Caco-2 (cell line): ENCODE results near the gene PLEKHN1. TPM values are rescaled to one million over a fixed set of nuclear protein-coding genes. Genes with fewer than 3 reads are reported as not detected.

Experiments used
- BruUV-seq: library from RNA; stranded (reverse); fragments of 400-500 nt; replicated peaks from 2 replicates; lab custom pipeline; 2021; lab: Mats Ljungman, UMichigan
- CTCF ChIA-PET: fragments of 300-600 bp; sonication (Branson Sonifier 250); formaldehyde crosslinking; loops from one replicate; lab custom pipeline; 2022; ENCODE audit warnings: antibody characterized with exemption; lab: Charles Lee
- POLR2A ChIA-PET: fragments of 300-600 bp; sonication (Branson Sonifier 250); formaldehyde crosslinking; loops from one replicate; lab custom pipeline; 2022; ENCODE audit warnings: antibody characterized with exemption; lab: Charles Lee
- DNase-seq, 2 experiments: peaks; one replicate each; pipeline versions ENCODE4 v3.0.0 to v3.0.0-alpha.2; 2020 to 2022
- H3K27me3 ChIP-seq: replicated peaks from 2 replicates; pipeline ENCODE4 v1.6.0; 2011; ENCODE audit warnings: low read length; ENCODE audit not compliant: control insufficient read depth, insufficient read depth
- H3K36me3 ChIP-seq: 2 replicates; pipeline ENCODE4 v1.5.1; 2011; ENCODE audit warnings: low read length; ENCODE audit not compliant: control insufficient read depth, insufficient read depth
- H3K4me1 ChIP-seq: fragments of 250-450 bp; sonication (Bioruptor Pico); 2 replicates; pipeline ENCODE4 v1.5.1; 2020; ENCODE audit warnings: mild to moderate bottlenecking
- H3K4me3 ChIP-seq: 2 replicates; pipeline ENCODE4 v1.5.1; 2011; ENCODE audit warnings: low read depth, mild to moderate bottlenecking, control low read depth, low read length
- H3K9me3 ChIP-seq: fragments of 250-450 bp; sonication (Bioruptor Pico); 2 replicates; pipeline ENCODE4 v1.5.1; 2020; ENCODE audit warnings: mild to moderate bottlenecking, moderate library complexity
- H3K27ac Mint-ChIP-seq: one replicate; pipeline ENCODE4 v1.8.0; 2022; ENCODE audit warnings: mixed read lengths; ENCODE audit not compliant: unreplicated experiment
- H3K27me3 Mint-ChIP-seq: one replicate; pipeline ENCODE4 v1.8.0; 2022; ENCODE audit warnings: mixed read lengths; ENCODE audit not compliant: insufficient read depth, unreplicated experiment
- H3K36me3 Mint-ChIP-seq: one replicate; pipeline ENCODE4 v1.8.0; 2022; ENCODE audit warnings: mild to moderate bottlenecking, mixed read lengths; ENCODE audit not compliant: insufficient read depth, unreplicated experiment
- H3K4me1 Mint-ChIP-seq: one replicate; pipeline ENCODE4 v1.8.0; 2022; ENCODE audit warnings: low read depth, mixed read lengths; ENCODE audit not compliant: unreplicated experiment
- H3K4me3 Mint-ChIP-seq: one replicate; pipeline ENCODE4 v1.8.0; 2022; ENCODE audit warnings: mild to moderate bottlenecking, moderate library complexity, mixed read lengths; ENCODE audit not compliant: unreplicated experiment
- H3K9me3 Mint-ChIP-seq: one replicate; pipeline ENCODE4 v1.8.0; 2022; ENCODE audit warnings: mixed read lengths; ENCODE audit not compliant: unreplicated experiment
- intact Hi-C: fragments of 100-400 bp; cut with micrococcal nuclease; formaldehyde crosslinking; loops from one replicate; pipeline ENCODE4 v1.10.0; 2022; ENCODE audit not compliant: unreplicated experiment
- total RNA-seq: library from RNA; stranded (reverse); gene quantifications from 2 replicates; pipeline ENCODE4 v1.2.3, GENCODE V29; 2022
- TF ChIP-seq, protein P1 (sequence below), 2 experiments: fragments of 200-600 bp in 1 of 2; IDR thresholded peaks; 1 replicate in 1 of 2; 2 replicates in 1 of 2; pipeline versions ENCODE4 v1.5.1 to v1.8.0; 2011 to 2022; ENCODE audit warnings: antibody characterized with exemption in 1 of 2, control low read depth in 1 of 2, inconsistent platforms in 1 of 2, low read depth in 1 of 2, low read length in 1 of 2, mild to moderate bottlenecking in 1 of 2, moderate library complexity in 1 of 2; ENCODE audit not compliant: insufficient read depth in 1 of 2, severe bottlenecking in 1 of 2, unreplicated experiment in 1 of 2

The PLEKHN1 gene
- total RNA-seq, 1 experiment from 2014 or later, result 3.1 TPM

- H3K4me1 Mint-ChIP-seq, result no peaks in the 10 kb centered on the region
- no peaks in the 10 kb centered on the region for H3K36me3 ChIP-seq
- no peaks in the 10 kb centered on the region for H3K27me3 Mint-ChIP-seq
- no TSS peak for BruUV-seq
- no peak overlapping the region for H3K27ac Mint-ChIP-seq
- TF ChIP-seq, protein P1, sequence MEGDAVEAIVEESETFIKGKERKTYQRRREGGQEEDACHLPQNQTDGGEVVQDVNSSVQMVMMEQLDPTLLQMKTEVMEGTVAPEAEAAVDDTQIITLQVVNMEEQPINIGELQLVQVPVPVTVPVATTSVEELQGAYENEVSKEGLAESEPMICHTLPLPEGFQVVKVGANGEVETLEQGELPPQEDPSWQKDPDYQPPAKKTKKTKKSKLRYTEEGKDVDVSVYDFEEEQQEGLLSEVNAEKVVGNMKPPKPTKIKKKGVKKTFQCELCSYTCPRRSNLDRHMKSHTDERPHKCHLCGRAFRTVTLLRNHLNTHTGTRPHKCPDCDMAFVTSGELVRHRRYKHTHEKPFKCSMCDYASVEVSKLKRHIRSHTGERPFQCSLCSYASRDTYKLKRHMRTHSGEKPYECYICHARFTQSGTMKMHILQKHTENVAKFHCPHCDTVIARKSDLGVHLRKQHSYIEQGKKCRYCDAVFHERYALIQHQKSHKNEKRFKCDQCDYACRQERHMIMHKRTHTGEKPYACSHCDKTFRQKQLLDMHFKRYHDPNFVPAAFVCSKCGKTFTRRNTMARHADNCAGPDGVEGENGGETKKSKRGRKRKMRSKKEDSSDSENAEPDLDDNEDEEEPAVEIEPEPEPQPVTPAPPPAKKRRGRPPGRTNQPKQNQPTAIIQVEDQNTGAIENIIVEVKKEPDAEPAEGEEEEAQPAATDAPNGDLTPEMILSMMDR (IDR thresholded peaks at IDR 0.05; ENCODE audit: insufficient read depth in 1 of 2, low read depth in 1 of 2, low read length in 1 of 2, severe bottlenecking in 1 of 2, unreplicated experiment in 1 of 2), result no peak
- H3K9me3 ChIP-seq, result no peaks in the 10 kb centered on the region
- peaks cover 6% of the 10 kb centered on the region for H3K4me1 ChIP-seq
- ChIA-PET CTCF (interaction anchor here (1.8 kb wide), 1 partner anchor 9 kb away, joined by 8 read pairs; no protein-coding TSS in a partner anchor), POLR2A (interaction anchor here (0.6 to 1.5 kb wide), 6 partner anchors 9 to 307 kb away, joined by 3 to 5 read pairs (median 4); partner anchors contain the start of gene UBE2J2)
- peak overlapping the region; percentile 85 for H3K4me3 ChIP-seq
- peak; percentile 69 to 73 for DNase-seq
- H3K4me3 Mint-ChIP-seq, result peak overlapping the region; percentile 60
- no peaks in the 10 kb centered on the region for H3K9me3 Mint-ChIP-seq
- H3K36me3 Mint-ChIP-seq, result peaks cover 13% of the 10 kb centered on the region
- no peaks in the 10 kb centered on the region for H3K27me3 ChIP-seq
- intact Hi-C loops, result no loop called here
These were observed 520 bp downstream of the PLEKHN1 start for GRCh38 chr1:966704-967300.

GRCh38 chr1:967466-968343, 1.4 kb downstream of the PLEKHN1 start:
- H3K27me3 Mint-ChIP-seq, result no peaks in the 10 kb centered on the region
- Histone ChIP-seq H3K36me3 (no peaks in the 10 kb centered on the region), H3K27me3 (no peaks in the 10 kb centered on the region), H3K4me1 (peaks cover 6% of the 10 kb centered on the region), H3K4me3 (peak overlapping the region; percentile 85; the same call in 1 of the 2 replicates), H3K9me3 (no peaks in the 10 kb centered on the region)
- ChIA-PET CTCF (interaction anchor here (1.8 kb wide), 1 partner anchor 9 kb away, joined by 8 read pairs; no protein-coding TSS in a partner anchor), POLR2A (interaction anchor here (0.6 to 1.5 kb wide), 2 partner anchors 8 to 72 kb away, joined by 3 to 4 read pairs; no protein-coding TSS in a partner anchor)
- intact Hi-C loops, result no loop called here
- TSS peak; percentile 10 for BruUV-seq
- peaks cover 13% of the 10 kb centered on the region for H3K36me3 Mint-ChIP-seq
- TF ChIP-seq, protein P1 (IDR thresholded peaks at IDR 0.05; ENCODE audit: insufficient read depth in 1 of 2, low read depth in 1 of 2, low read length in 1 of 2, severe bottlenecking in 1 of 2, unreplicated experiment in 1 of 2), result no peak
- DNase-seq, result no peak
- no peaks in the 10 kb centered on the region for H3K4me1 Mint-ChIP-seq
- H3K27ac Mint-ChIP-seq, result no peak overlapping the region
- H3K4me3 Mint-ChIP-seq, result peak overlapping the region; percentile 60
- H3K9me3 Mint-ChIP-seq, result no peaks in the 10 kb centered on the region

DNA sequence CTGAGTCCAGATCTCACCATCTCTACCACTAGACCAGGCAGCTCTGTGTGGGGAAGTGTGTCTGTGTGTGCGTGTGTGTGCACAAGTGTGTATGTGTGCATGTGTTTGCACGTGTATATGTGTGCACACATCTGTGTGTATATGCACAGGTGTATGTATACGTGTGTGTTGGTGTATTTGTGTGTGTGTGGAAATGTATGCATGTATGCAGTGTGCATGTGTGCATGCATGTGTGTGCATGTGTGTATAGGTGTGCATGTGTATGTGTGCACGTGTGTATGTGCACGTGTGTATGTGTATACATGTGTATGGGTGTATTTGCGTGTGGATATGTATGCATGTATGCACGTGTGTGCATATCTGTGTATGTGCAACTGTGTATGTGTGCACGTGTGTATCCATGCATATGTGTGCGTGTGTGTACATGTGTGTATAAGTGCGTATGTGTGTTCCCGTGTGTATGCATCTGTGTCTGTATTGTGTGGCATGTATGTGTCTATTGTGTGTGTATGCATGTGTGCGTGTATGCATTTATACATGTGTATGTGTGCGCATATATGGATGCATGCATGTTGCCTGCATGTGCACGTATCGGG, 3.1 kb downstream of the PLEKHN1 start:
- H3K4me1 Mint-ChIP-seq, result no peaks in the 10 kb centered on the region

More for the DNA sequence above, 3.1 kb downstream of the PLEKHN1 start:
- Histone ChIP-seq H3K4me3 (no peak overlapping the region), H3K4me1 (peaks cover 6% of the 10 kb centered on the region), H3K9me3 (no peaks in the 10 kb centered on the region), H3K27me3 (no peaks in the 10 kb centered on the region), H3K36me3 (no peaks in the 10 kb centered on the region)
- H3K4me3 Mint-ChIP-seq, result no peak overlapping the region
- DNase-seq, result no peak
- no peaks in the 10 kb centered on the region for H3K9me3 Mint-ChIP-seq
- POLR2A ChIA-PET, result no interaction called here
- H3K27me3 Mint-ChIP-seq, result no peaks in the 10 kb centered on the region
- H3K36me3 Mint-ChIP-seq, result peaks cover 6% of the 10 kb centered on the region
- no peak overlapping the region for H3K27ac Mint-ChIP-seq
- TF ChIP-seq, protein P1 (IDR thresholded peaks at IDR 0.05; ENCODE audit: insufficient read depth in 1 of 2, low read depth in 1 of 2, low read length in 1 of 2, severe bottlenecking in 1 of 2, unreplicated experiment in 1 of 2), result no peak
- no TSS peak for BruUV-seq
- intact Hi-C loops, result no loop called here
- CTCF ChIA-PET, result no interaction called here
